HG03196 (cell line): ENCODE measurements around the gene FASTKD2.
"Not testable (repeated sequence)": the region's sequence is repeated elsewhere in the genome, so short reads cannot be mapped to it uniquely, and the experiment has no call there.

Source experiments
- ATAC-seq: cut with Tn5 transposase; IDR thresholded peaks from one replicate; pipeline ENCODE4 v1.9.1; 2021; ENCODE audit not compliant: unreplicated experiment

The FASTKD2 gene

GRCh38 chr2:206790311-206790935 is 25.0 kb downstream of the FASTKD2 start:
- ATAC-seq: no peak

DNA sequence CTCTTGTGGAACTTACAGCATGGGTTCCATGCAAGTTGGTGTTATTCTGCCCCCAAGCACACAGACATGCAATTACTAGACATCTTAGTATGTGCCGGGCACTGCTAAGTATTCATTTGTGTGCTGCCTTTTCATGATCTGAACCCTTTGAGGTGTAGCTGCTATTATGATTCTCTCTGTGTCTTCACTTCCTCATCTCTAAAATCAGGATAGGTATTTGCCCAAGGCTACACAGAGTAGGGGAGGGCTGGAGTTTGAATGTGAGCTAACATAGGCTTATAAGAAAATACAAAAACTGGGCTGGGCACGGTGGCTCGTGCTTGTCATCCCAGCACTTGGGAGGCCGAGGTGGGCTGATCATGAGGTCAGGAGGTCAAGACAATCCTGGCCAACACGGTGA is 27.2 kb downstream of the FASTKD2 start:
- no peak for ATAC-seq

DNA sequence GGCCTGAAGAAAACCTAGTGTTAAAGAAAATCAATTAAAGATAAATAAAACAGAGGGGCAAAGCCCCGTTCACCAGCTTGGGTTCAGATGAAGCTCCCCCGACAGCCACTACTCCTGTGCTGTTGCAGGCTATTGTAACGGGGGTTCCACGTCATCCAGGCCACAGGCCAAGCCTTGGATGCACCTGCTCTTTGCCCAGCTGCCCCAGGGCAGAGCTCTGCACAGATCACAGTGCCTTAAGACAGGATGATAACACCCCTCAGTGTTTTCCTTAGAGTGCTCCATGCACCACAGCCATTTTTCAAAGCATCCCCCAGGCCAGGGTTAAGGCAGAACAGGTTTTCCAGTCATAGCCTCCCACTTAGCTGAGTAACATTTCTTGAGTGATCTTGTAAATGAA is 32.0 kb downstream of the FASTKD2 start:
- no peak for ATAC-seq

DNA sequence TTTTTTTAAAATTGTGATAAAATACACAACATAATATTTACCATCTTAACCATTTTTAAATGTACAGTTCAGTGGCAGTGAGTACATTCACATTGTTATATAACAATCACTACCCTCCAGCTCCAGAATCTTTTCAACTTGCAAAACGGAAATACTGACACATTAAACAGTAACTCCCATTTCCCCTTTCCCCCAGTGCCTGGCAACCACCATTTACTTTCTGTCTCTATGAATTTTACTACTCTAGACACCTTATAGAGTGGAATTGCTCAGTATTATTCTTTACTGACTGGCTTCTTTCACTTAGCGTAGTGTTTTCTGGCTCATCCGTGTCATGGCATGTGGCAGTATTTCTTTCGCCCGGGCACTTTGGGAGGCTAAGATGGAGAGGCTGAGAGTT is 32.6 kb downstream of the FASTKD2 start:
- ATAC-seq: peak; percentile 49

GRCh38 chr2:206799083-206799482 is 33.7 kb downstream of the FASTKD2 start:
- no peak for ATAC-seq

DNA sequence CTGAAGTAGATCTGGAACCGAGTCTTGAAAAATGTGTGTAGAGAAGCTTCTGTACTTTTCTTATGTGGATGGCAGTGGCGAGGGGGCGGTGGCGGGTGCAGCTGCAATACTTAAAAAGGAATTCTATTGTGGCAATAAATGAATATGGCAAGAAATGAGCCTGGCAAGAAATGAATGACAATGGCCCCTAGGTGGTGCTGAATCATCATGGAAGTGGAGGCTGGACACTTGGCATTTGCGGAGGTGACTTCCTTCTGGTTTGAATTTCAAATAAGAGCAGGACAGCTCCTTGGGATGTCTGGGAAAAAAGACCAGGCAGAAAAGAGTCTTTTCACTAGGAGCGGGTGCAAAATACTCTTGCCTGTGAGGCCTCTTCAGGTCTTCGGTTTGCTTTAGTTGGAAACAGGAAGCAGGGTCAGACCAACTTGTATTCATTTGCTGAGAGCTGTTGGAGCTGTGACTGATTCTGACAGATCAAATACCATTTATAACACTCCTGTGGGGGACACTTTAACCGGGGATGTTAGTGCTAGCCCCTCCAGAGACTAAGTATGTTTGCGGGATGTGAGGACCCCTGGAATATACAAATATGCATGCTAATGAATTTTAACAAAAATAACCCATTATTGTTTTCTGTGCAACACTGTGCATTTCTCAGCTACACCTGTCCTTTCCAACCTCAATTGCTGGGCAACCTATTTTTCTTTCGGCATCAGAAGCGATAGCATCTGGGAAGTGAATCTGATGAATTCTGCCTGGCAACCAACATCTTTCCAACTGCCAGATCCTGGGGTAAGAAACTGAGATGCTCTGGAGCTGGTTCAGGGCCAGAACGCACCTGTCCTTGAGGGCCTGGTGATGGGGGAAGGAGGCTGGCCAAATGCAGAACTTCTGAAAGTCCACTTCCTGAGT is 35.4 kb downstream of the FASTKD2 start:
- peak; percentile 43 for ATAC-seq

DNA sequence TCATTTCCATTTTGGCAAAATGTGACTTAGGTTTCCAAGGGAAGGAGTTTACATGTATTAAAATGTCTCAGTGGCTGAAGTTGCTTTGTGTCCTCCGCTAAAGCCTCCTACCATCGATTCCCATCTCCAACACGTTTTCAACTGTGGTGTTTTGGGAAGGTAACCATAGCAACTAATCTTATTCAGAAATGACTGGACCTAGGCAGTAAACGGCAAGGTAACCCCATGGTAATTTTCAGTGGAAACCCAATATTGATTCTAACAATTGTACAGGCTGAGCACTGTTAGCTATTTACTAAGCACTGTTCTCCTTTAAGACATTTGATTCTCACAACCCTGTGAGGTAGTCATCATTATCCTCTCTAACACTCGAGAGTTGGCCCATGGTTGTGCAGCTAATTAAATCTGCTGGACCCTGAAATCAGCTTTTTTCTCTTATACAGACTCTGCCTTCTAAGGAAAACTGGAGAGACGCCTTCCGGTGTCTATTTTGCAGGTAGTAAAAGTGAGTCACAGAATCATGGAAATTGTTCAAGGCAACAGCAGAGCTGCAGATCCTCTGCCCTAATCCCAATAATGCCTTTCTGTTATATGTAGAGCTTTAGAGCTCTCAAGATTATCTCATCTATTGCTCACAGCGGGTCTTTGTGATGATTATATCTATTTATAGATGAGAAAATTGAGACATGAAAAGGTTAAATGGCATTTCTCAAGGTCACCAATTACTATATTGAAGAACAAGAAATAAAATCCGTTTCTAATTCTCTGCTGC is 36.2 kb downstream of the FASTKD2 start:
- no peak for ATAC-seq

- ATAC-seq: no peak
These were observed 37.5 kb downstream of the FASTKD2 start for GRCh38 chr2:206802654-206803514.

DNA sequence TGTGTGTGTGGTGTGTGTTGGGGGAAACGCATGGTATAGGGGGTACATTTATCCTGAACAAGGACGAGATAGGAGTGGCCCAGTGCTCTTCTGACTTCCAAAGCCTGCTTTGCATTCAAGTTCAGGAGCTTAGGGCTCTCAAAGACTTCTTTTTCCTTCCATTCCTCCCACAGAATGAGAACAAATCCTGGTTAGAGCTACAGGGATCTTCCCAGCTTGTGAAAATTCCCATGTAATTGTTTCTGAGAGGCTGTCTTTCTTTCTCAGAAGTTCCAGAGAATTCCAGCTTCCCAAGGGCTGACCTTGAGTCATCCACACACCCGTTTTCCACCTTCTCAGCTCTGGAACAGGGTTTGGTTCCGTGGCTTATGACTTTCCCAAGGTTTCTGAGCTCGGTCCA is 38.9 kb downstream of the FASTKD2 start:
- no peak for ATAC-seq

DNA sequence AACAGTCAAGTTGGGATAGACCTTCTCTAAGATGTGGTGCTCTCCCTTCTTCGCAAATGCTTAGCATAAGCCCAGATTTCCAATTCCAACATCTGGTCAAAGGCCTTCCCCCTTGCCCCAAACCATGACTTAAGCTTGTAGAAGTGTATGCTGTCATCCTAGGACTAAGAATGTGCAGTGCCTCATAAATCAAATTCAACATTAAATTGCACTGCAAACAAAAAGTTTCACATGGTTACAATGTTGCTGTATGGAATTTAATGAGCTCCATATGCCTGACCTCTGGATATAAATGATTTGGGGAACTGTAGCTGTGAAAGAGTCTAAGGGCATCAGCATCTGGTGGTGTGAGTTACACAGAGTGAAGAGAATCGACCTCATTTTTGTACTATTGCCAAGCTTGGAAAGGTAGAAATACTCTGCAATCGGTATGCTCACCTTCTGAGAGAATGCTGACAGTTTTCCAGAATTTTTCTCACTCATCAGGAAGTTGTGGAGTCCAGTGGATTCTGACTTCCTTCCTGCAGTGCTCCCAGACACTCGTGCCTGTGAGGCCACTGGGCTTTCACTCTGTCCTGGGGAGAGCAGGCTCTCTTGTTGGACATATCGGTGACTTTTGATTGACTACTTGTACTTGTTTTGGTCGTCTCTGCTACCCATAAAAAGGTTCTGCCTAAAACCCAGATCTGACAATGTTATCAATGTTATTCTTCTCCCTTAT is 40.6 kb downstream of the FASTKD2 start:
- no peak for ATAC-seq

DNA sequence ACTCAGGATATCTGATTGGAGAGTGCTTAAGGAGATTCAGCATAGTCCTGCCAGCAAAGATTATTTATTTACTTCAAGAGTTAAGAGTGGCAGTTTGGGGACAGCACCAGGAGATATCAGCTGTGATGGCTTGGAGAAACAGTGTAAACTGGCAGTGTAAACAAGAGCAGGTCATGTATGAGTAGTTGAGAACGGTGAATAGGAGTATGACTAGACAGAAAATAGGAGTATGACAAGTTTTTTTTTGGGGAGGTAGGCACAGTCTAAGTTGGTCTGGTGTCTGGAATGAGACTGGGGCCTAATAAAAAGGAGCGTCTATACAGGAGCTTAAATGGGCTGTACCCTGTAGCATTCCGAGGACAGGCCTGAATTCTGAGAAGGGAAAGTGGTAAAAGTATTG is 42.2 kb downstream of the FASTKD2 start:
- not testable (repeated sequence) for ATAC-seq

GRCh38 chr2:206812471-206812870 is 47.1 kb downstream of the FASTKD2 start:
- not testable (repeated sequence) for ATAC-seq

DNA sequence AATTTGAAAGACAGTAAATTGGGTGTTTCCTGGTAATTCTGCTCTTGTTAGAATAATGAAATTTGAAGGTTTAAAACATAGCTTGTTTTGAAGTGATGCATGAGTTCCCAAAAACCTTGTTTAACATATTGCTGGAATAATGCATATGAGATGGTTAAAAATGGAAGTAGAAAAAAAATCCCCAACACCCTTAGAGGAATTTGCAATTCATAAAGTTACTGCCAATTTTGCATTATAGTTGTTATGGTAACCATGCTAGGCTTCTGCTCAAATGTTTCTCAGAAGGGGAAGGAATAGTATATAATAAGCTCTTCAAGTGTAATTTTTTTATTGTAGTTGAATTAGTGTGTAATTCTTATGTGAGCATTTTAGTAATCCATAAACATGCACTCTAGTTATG is 49.1 kb downstream of the FASTKD2 start:
- no peak for ATAC-seq

DNA sequence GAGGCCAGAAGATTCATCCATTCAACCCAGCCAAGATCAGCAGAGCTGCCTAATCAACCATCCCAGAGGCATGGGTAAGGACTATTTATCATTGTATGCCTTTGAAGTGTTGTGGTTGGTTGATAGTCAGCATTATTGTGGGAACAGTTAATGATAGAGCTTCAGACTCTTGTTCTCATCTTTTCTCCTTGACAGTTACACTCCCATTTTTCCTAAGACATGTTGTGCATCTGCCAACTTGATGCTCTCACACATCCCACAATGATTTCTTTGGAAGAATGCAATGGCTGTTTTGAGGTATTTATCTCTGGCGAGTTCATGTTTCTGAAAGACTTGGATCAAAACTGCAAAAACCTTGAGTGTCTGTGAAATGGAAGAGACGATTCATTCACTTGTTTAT is 55.4 kb downstream of the FASTKD2 start:
- ATAC-seq: no peak

- no peak for ATAC-seq
These were observed 57.8 kb downstream of the FASTKD2 start for GRCh38 chr2:206823178-206823577.

GRCh38 chr2:206824087-206824618 is 58.7 kb downstream of the FASTKD2 start:
- ATAC-seq: no peak

- no peak for ATAC-seq
These were observed 59.6 kb downstream of the FASTKD2 start for GRCh38 chr2:206824993-206825392.

- ATAC-seq: no peak
These were observed 66.1 kb downstream of the FASTKD2 start for GRCh38 chr2:206831442-206831995.

GRCh38 chr2:206832873-206833272 is 67.5 kb downstream of the FASTKD2 start:
- no peak for ATAC-seq
